VCaP (cell line): ENCODE results near the gene ZNF326.

Experiments
- H3K27ac ChIP-seq: fragments of 450-650 bp; 2 replicates; pipeline ENCODE4 v1.5.1; 2017
- CTCF ChIP-seq: fragments of 450-650 bp; conservative IDR thresholded peaks from 2 replicates; pipeline ENCODE4 v1.5.1; 2017; ENCODE audit warnings: mild to moderate bottlenecking, moderate library complexity

Gene ZNF326

GRCh38 chr1:90074566-90074965 is 79.7 kb downstream of the ZNF326 start:
- H3K27ac ChIP-seq = peak overlapping the region; percentile 72
- TF ChIP-seq CTCF = no peak

- peak overlapping the region; percentile 72 for H3K27ac ChIP-seq
Measured at GRCh38 chr1:90074970-90075391, 80.1 kb downstream of the ZNF326 start.

GRCh38 chr1:90083995-90084394 is 89.1 kb downstream of the ZNF326 start:
- no peak for TF ChIP-seq CTCF

More at GRCh38 chr1:90074970-90075391, 80.1 kb downstream of the ZNF326 start:
- no peak for TF ChIP-seq CTCF

More at GRCh38 chr1:90083995-90084394, 89.1 kb downstream of the ZNF326 start:
- no peak overlapping the region for H3K27ac ChIP-seq
